Neural cell (in vitro differentiated cells): ENCODE results near the gene FN1. TPM values are rescaled to one million over a fixed set of nuclear protein-coding genes. Genes with fewer than 3 reads are reported as not detected.

ENCODE experiments used
- H2AFZ ChIP-seq: fragments of 200-600, 300-800 bp; sonication (generic), shearing (Covaris generic); 2 replicates; pipeline ENCODE4 v1.6.0; 2014; ENCODE audit warnings: low read depth, mild to moderate bottlenecking, antibody characterized with exemption, low read length, moderate library complexity
- H3F3A ChIP-seq: fragments of 200-600 bp; shearing (Covaris generic); 2 replicates; pipeline ENCODE4 v1.6.1; 2016; ENCODE audit warnings: mild to moderate bottlenecking, moderate library complexity, mixed read lengths, antibody characterized with exemption, low read length; ENCODE audit not compliant: insufficient read depth, poor library complexity, severe bottlenecking
- H3K27ac ChIP-seq: fragments of 200-600, 300-800 bp; sonication (generic), shearing (Covaris generic); 2 replicates; pipeline ENCODE4 v1.5.1; 2014; ENCODE audit warnings: mild to moderate bottlenecking, low read length, moderate library complexity
- H3K27me3 ChIP-seq: fragments of 300-800, 200-600 bp; sonication (generic), shearing (Covaris generic); 2 replicates; pipeline ENCODE4 v1.6.0; 2014; ENCODE audit warnings: mild to moderate bottlenecking, low read depth, low read length, moderate library complexity; ENCODE audit not compliant: insufficient read depth
- H3K36me3 ChIP-seq: fragments of 300-800, 200-600 bp; sonication (generic), shearing (Covaris generic); 2 replicates; pipeline ENCODE4 v1.5.1; 2014; ENCODE audit warnings: mild to moderate bottlenecking, antibody characterized with exemption, low read length, moderate library complexity; ENCODE audit not compliant: insufficient read depth
- H3K4me2 ChIP-seq: fragments of 300-800, 200-600 bp; sonication (generic), shearing (Covaris generic); 2 replicates; pipeline ENCODE4 v1.6.0; 2014; ENCODE audit warnings: mild to moderate bottlenecking, low read length
- H3K4me3 ChIP-seq: fragments of 300-800, 200-600 bp; sonication (generic), shearing (Covaris generic); 2 replicates; pipeline ENCODE4 v1.5.1; 2014; ENCODE audit warnings: mild to moderate bottlenecking, low read length, moderate library complexity
- H3K79me2 ChIP-seq: fragments of 200-600 bp; shearing (Covaris generic); replicated peaks from 2 replicates; pipeline ENCODE4 v1.6.0; 2014; ENCODE audit warnings: mild to moderate bottlenecking, low read length, moderate library complexity; ENCODE audit not compliant: insufficient read depth
- H3K9ac ChIP-seq: fragments of 300-800, 200-600 bp; sonication (generic), shearing (Covaris generic); 2 replicates; pipeline ENCODE4 v1.6.1; 2016; ENCODE audit warnings: mild to moderate bottlenecking, low read length, mixed read lengths
- H3K9me2 ChIP-seq: fragments of 200-600 bp; shearing (Covaris generic); 2 replicates; pipeline ENCODE4 v1.6.1; 2016; ENCODE audit warnings: mild to moderate bottlenecking, low read length, mixed read lengths; ENCODE audit not compliant: insufficient read depth
- H3K9me3 ChIP-seq: fragments of 200-600, 300-800 bp; sonication (generic), shearing (Covaris generic); 2 replicates; pipeline ENCODE4 v1.6.1; 2016; ENCODE audit warnings: mild to moderate bottlenecking, mixed run types, low read length, moderate library complexity, mixed read lengths
- H4K20me1 ChIP-seq: fragments of 200-600 bp; shearing (Covaris generic); 2 replicates; pipeline ENCODE4 v1.6.1; 2016; ENCODE audit warnings: mild to moderate bottlenecking, mixed run types; ENCODE audit not compliant: insufficient read depth
- EP300 ChIP-seq: fragments of 450-650 bp; conservative IDR thresholded peaks from 2 replicates; pipeline ENCODE4 v1.6.1; 2014; ENCODE audit warnings: antibody characterized with exemption, mild to moderate bottlenecking, moderate library complexity; ENCODE audit not compliant: poor library complexity, severe bottlenecking
- EZH2 ChIP-seq: fragments of 200-600, 300-800 bp; shearing (Covaris generic), sonication (generic); IDR thresholded peaks from 2 replicates; pipeline ENCODE4 v1.6.1; 2014; ENCODE audit warnings: antibody characterized with exemption, low read length, borderline replicate concordance, mild to moderate bottlenecking; ENCODE audit not compliant: insufficient read depth, poor library complexity, severe bottlenecking
- MXI1 ChIP-seq: fragments of 450-650 bp; conservative IDR thresholded peaks from 2 replicates; pipeline ENCODE4 v1.6.1; 2014; ENCODE audit warnings: antibody characterized with exemption, mild to moderate bottlenecking; ENCODE audit not compliant: poor library complexity, severe bottlenecking
- POLR2AphosphoS5 ChIP-seq: IDR thresholded peaks from 2 replicates; pipeline ENCODE4 v1.6.1; 2012
- RAD21 ChIP-seq: fragments of 450-650 bp; conservative IDR thresholded peaks from 2 replicates; pipeline ENCODE4 v1.6.1; 2014; ENCODE audit warnings: antibody characterized with exemption, mild to moderate bottlenecking, moderate library complexity
- SMC3 ChIP-seq: fragments of 450-650 bp; conservative IDR thresholded peaks from 2 replicates; pipeline ENCODE4 v1.6.1; 2014; ENCODE audit warnings: antibody characterized with exemption, mild to moderate bottlenecking, moderate library complexity; ENCODE audit not compliant: poor library complexity
- TAF1 ChIP-seq: IDR thresholded peaks from 2 replicates; pipeline ENCODE4 v1.6.1; 2012; ENCODE audit warnings: low read depth
- polyA plus RNA-seq: library from polyadenylated mRNA; depleted of rRNA; stranded (reverse); fragments of >200 nt; gene quantifications from 2 replicates; pipeline ENCODE4 v1.2.3, GENCODE V29; 2014
- TF ChIP-seq, protein P1 (sequence below): fragments of 450-650 bp; IDR thresholded peaks from 2 replicates; pipeline ENCODE4 v1.5.1; 2014; ENCODE audit warnings: antibody characterized with exemption, mild to moderate bottlenecking, moderate library complexity; ENCODE audit not compliant: poor library complexity, severe bottlenecking
- TF ChIP-seq, protein P2 (sequence below): IDR thresholded peaks from 2 replicates; pipeline ENCODE4 v1.6.1; 2012; ENCODE audit warnings: borderline replicate concordance

FN1 gene
- polyA plus RNA-seq, 1 donor from 2014 or later = 0.93 TPM

DNA sequence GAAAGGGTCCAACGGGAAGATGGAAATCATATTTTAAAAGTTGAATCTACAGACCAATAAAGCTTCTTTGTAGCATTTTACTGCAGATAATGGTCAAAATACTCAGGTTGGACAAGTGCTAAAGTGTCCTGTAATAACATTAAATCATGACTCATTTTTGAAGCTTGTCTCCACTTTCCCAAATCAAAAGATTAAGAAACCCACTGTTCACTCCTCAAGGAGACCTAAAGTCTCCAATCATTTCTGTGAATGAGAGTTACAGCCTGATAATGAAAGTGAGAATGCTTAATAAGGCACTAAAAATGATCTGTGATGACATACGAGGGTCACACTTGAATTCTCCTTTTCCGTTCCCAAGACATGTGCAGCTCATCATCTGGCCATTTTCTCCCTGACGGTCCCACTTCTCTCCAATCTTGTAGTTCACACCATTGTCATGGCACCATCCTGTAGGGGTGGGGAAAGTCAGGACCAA is 70.6 kb downstream of the FN1 start:
- Histone ChIP-seq H3K27ac (no peak overlapping the region), H3K36me3 (no peaks in the 10 kb centered on the region), H4K20me1 (no peaks in the 10 kb centered on the region), H2AFZ (no peak overlapping the region), H3K9ac (no peak overlapping the region), H3K4me2 (no peak overlapping the region), H3K9me3 (no peaks in the 10 kb centered on the region), H3K4me3 (no peak overlapping the region), H3K27me3 (no peaks in the 10 kb centered on the region), H3F3A (no peaks in the 10 kb centered on the region), H3K9me2 (no peaks in the 10 kb centered on the region), H3K79me2 (no peaks in the 10 kb centered on the region)
- no peak for TF ChIP-seq RAD21
- no peak for TF ChIP-seq SMC3
- no peak for TF ChIP-seq MXI1
- no peak for TF ChIP-seq EP300
- no peak for TF ChIP-seq POLR2AphosphoS5
- no peak for TF ChIP-seq TAF1
- TF ChIP-seq EZH2 = no peak
- TF ChIP-seq, protein P1, sequence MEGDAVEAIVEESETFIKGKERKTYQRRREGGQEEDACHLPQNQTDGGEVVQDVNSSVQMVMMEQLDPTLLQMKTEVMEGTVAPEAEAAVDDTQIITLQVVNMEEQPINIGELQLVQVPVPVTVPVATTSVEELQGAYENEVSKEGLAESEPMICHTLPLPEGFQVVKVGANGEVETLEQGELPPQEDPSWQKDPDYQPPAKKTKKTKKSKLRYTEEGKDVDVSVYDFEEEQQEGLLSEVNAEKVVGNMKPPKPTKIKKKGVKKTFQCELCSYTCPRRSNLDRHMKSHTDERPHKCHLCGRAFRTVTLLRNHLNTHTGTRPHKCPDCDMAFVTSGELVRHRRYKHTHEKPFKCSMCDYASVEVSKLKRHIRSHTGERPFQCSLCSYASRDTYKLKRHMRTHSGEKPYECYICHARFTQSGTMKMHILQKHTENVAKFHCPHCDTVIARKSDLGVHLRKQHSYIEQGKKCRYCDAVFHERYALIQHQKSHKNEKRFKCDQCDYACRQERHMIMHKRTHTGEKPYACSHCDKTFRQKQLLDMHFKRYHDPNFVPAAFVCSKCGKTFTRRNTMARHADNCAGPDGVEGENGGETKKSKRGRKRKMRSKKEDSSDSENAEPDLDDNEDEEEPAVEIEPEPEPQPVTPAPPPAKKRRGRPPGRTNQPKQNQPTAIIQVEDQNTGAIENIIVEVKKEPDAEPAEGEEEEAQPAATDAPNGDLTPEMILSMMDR = no peak
- TF ChIP-seq, protein P2, sequence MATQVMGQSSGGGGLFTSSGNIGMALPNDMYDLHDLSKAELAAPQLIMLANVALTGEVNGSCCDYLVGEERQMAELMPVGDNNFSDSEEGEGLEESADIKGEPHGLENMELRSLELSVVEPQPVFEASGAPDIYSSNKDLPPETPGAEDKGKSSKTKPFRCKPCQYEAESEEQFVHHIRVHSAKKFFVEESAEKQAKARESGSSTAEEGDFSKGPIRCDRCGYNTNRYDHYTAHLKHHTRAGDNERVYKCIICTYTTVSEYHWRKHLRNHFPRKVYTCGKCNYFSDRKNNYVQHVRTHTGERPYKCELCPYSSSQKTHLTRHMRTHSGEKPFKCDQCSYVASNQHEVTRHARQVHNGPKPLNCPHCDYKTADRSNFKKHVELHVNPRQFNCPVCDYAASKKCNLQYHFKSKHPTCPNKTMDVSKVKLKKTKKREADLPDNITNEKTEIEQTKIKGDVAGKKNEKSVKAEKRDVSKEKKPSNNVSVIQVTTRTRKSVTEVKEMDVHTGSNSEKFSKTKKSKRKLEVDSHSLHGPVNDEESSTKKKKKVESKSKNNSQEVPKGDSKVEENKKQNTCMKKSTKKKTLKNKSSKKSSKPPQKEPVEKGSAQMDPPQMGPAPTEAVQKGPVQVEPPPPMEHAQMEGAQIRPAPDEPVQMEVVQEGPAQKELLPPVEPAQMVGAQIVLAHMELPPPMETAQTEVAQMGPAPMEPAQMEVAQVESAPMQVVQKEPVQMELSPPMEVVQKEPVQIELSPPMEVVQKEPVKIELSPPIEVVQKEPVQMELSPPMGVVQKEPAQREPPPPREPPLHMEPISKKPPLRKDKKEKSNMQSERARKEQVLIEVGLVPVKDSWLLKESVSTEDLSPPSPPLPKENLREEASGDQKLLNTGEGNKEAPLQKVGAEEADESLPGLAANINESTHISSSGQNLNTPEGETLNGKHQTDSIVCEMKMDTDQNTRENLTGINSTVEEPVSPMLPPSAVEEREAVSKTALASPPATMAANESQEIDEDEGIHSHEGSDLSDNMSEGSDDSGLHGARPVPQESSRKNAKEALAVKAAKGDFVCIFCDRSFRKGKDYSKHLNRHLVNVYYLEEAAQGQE = no peak

DNA sequence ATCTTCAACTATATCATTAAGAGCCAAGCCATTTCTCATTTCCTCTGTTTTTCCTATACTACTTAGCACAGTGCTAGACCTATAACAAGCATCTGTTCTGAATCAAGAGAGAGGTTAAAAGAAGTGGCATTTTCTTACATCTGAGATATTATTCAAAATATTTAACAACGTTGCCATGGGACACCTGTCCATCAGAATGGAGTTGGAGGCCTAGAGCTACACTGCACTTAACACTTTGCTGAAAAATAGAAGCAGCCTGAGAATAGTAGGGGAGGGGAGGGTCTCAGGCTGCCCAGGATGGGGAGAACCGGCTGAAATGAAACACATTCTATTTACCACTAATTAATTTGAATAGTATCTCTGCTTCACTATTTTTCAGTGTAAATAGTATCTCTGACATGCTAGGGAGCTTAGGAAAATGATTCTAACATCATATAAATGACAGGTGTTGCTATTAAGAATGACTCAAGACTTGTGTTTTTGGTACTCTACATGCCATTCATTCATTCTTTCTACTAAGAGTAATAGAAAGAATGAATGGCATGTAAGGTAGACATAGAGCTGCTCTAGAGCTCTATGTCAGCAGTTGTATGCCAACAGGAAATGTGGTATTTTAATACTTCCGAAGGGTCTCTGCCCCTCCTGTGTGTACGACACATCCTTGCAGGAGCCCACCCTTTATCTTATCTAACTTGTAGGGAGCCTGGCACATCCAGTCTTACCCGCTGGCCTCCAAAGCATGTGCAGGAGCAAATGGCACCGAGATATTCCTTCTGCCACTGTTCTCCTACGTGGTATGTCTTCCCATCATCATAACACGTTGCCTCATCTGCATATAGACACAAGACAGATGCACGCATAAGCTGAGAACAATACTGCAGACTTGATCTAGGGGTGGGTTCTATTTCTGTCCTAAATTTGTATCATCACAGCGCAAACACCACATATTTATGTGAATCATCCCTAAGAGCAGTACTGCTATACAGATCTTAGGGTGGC is 71.4 kb downstream of the FN1 start:
- no peaks in the 10 kb centered on the region for H3K36me3 ChIP-seq
- H4K20me1 ChIP-seq = no peaks in the 10 kb centered on the region
- H3K9ac ChIP-seq = no peak overlapping the region

More for the DNA sequence above, 71.4 kb downstream of the FN1 start:
- Histone ChIP-seq H3K9me2 (no peaks in the 10 kb centered on the region), H2AFZ (no peak overlapping the region), H3K79me2 (no peaks in the 10 kb centered on the region), H3K4me2 (no peak overlapping the region), H3K9me3 (no peaks in the 10 kb centered on the region), H3K27me3 (no peaks in the 10 kb centered on the region), H3K4me3 (peak overlapping the region; percentile 4), H3F3A (no peaks in the 10 kb centered on the region), H3K27ac (no peak overlapping the region)
- TF ChIP-seq POLR2AphosphoS5 (peak; percentile 21), RAD21 (no peak), TAF1 (no peak), MXI1 (no peak), SMC3 (no peak), EP300 (peak; percentile 63), EZH2 (no peak)
- TF ChIP-seq, protein P2 = no peak
- TF ChIP-seq, protein P1 = no peak
